Ectodermal cell (in vitro differentiated cells): ENCODE results near the gene CDH13.

ENCODE experiments used
- H3K27ac ChIP-seq: 2 replicates; pipeline ENCODE4 v1.7.0; 2013; ENCODE audit warnings: mild to moderate bottlenecking, low read depth, low read length; ENCODE audit not compliant: insufficient read depth, poor library complexity, severe bottlenecking
- H3K27me3 ChIP-seq: 2 replicates; pipeline ENCODE4 v1.7.0; 2013; ENCODE audit warnings: mild to moderate bottlenecking, low read length; ENCODE audit not compliant: insufficient read depth, control insufficient read depth, poor library complexity, severe bottlenecking
- H3K36me3 ChIP-seq: one replicate; pipeline ENCODE4 v1.7.0; 2013; ENCODE audit warnings: low read length; ENCODE audit not compliant: control insufficient read depth, insufficient read depth
- H3K4me1 ChIP-seq: one replicate; pipeline ENCODE4 v1.7.0; 2013; ENCODE audit warnings: low read length; ENCODE audit not compliant: control insufficient read depth, insufficient read depth
- H3K4me3 ChIP-seq: 2 replicates; pipeline ENCODE4 v1.7.0; 2013; ENCODE audit warnings: low read depth, low read length, control low read depth; ENCODE audit not compliant: insufficient read depth
- H3K9me3 ChIP-seq: 2 replicates; pipeline ENCODE4 v1.7.0; 2013; ENCODE audit warnings: mild to moderate bottlenecking, low read length, moderate library complexity; ENCODE audit not compliant: control insufficient read depth
- WGBS, 2 experiments: methylation state at CpG; one replicate each; pipeline ENCODE4 v1.1.7; 2013; ENCODE audit warnings: missing lambda C conversion rate in 2 of 2; 5-methylcytosine and 5-hydroxymethylcytosine counted together

CDH13 gene

DNA sequence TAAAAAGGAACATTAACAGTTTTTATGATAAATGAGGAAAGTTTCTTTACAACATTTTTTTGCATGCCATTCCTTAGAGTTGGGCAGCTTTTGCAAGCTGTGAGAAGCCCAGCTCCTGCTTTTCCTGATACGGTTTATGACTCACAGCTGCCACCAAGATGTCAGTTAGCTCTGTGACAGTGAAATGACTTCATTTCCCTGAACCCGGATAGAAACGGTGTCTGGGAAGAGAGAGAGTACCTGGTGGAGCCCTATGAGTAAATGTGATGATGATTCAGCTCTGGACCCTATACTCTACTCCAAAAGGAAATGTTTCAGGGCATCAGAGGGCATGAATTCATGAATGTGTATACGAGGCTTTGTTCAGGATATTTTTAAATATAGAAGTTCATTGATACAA, 814.7 kb downstream of the CDH13 start:
- H3K36me3 ChIP-seq = no peaks in the 10 kb centered on the region
- H3K27ac ChIP-seq = no peak overlapping the region
- no peaks in the 10 kb centered on the region for H3K27me3 ChIP-seq
- H3K4me3 ChIP-seq = no peak overlapping the region
- H3K9me3 ChIP-seq = no peaks in the 10 kb centered on the region
- WGBS, 2 experiments = 72 to 73% methylated on average over 3 to 4 of the region's 4 CpGs
- no peaks in the 10 kb centered on the region for H3K4me1 ChIP-seq

DNA sequence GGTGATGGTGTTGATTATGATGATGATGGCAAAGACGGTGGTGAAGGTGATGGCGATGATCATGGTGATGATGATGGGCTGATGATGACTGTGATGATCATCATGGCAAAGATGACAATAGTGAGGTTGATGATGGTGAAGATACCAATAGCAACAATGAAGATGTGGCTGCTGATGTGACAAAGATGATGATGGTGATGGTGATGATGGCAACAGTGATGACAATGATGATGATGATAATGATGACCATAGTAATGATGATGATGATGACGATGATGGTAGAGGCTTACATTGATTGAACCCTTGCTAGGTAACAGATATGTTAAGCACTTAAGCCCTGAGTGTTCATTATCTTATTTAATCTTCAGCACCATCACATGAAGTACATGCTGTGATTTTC, 817.2 kb downstream of the CDH13 start:
- Histone ChIP-seq H3K27ac (no peak overlapping the region), H3K9me3 (no peaks in the 10 kb centered on the region), H3K27me3 (no peaks in the 10 kb centered on the region), H3K4me3 (no peak overlapping the region), H3K36me3 (no peaks in the 10 kb centered on the region), H3K4me1 (no peaks in the 10 kb centered on the region)
- WGBS, 2 experiments = 85 to 93% methylated on average over 3 of the region's 3 CpGs

DNA sequence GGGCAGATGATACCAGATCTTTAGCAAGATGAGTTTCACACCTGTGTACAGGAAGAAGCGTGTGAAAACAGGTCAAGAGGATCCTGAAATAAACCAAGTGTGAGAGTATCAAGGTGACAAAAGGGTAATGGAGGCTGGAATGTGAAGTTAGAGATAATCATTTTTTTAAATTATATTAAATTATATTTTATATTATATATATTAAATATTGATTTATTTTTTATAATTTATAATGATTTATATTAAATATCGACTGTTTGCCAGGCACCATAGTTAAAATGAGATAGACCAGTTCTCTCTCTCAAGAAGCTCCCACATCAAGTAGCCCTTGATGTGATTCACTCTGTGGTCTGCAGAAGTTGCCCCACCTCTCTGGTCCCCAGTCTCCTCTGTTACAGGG, 820.8 kb downstream of the CDH13 start:
- Histone ChIP-seq H3K4me1 (no peaks in the 10 kb centered on the region), H3K36me3 (no peaks in the 10 kb centered on the region), H3K27me3 (no peaks in the 10 kb centered on the region), H3K9me3 (no peaks in the 10 kb centered on the region), H3K4me3 (no peak overlapping the region), H3K27ac (no peak overlapping the region)
- 60 to 65% methylated on average over 2 of the region's 2 CpGs for WGBS, 2 experiments

GRCh38 chr16:83449861-83450260, 823.1 kb downstream of the CDH13 start:
- Histone ChIP-seq H3K4me3 (no peak overlapping the region), H3K27ac (no peak overlapping the region), H3K4me1 (no peaks in the 10 kb centered on the region), H3K27me3 (no peaks in the 10 kb centered on the region), H3K36me3 (no peaks in the 10 kb centered on the region), H3K9me3 (no peaks in the 10 kb centered on the region)
- WGBS, 2 experiments = 92 to 95% methylated on average over 12 of the region's 12 CpGs

- Histone ChIP-seq H3K4me1 (no peaks in the 10 kb centered on the region), H3K27me3 (no peaks in the 10 kb centered on the region), H3K9me3 (no peaks in the 10 kb centered on the region), H3K4me3 (no peak overlapping the region), H3K27ac (no peak overlapping the region), H3K36me3 (no peaks in the 10 kb centered on the region)
- 87 to 92% methylated on average over 1 to 2 of the region's 2 CpGs for WGBS, 2 experiments
Measured at GRCh38 chr16:83453977-83454376, 827.2 kb downstream of the CDH13 start.

DNA sequence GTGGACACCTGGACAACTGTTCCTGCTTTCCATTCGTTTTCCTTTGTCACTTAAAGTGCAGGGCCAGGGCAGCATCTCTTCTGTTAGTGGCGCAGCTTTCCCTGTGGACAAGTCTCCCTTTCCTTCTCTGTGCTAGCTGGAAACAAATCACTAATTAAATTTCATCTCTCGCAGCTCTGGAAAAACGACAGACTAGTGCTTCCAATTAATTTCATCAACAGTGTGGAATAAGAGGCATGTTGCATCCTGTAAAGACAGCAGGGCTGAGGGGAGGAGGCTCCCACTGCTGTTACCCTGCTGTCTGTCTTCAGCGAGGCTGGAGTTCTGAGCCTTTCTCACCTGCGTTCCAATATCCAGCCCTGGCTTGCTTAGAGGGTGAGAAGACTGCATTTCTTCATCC, 828.9 kb downstream of the CDH13 start:
- Histone ChIP-seq H3K27me3 (no peaks in the 10 kb centered on the region), H3K4me1 (no peaks in the 10 kb centered on the region), H3K9me3 (no peaks in the 10 kb centered on the region), H3K27ac (no peak overlapping the region), H3K36me3 (no peaks in the 10 kb centered on the region), H3K4me3 (no peak overlapping the region)
- 87 to 94% methylated on average over 6 of the region's 6 CpGs for WGBS, 2 experiments

GRCh38 chr16:83456934-83457333, 830.2 kb downstream of the CDH13 start:
- WGBS, 2 experiments = 83% methylated on average over 8 of the region's 8 CpGs
- H3K36me3 ChIP-seq = no peaks in the 10 kb centered on the region
- no peak overlapping the region for H3K27ac ChIP-seq
- H3K27me3 ChIP-seq = no peaks in the 10 kb centered on the region
- no peaks in the 10 kb centered on the region for H3K9me3 ChIP-seq
- no peaks in the 10 kb centered on the region for H3K4me1 ChIP-seq
- no peak overlapping the region for H3K4me3 ChIP-seq

DNA sequence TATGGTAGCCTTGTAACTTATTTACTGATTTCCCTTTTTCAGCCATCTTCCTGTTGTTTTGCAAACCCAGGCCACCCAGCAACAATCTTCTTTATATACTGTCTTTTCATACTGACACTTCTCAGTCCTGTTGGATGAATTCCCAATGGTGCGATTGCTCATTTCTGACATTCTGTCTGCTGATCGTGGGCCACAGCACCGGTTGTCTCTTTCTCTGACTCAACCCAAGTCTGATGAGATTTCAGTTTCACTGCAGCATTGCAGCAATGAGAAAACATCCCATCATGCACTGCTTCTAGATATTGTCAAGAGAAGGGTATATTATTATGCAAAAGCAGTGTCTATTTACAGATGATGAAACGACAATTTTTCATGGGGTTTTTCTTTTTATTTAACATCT, 831.8 kb downstream of the CDH13 start:
- H3K27me3 ChIP-seq = no peaks in the 10 kb centered on the region
- H3K9me3 ChIP-seq = no peaks in the 10 kb centered on the region
- no peak overlapping the region for H3K4me3 ChIP-seq
- no peaks in the 10 kb centered on the region for H3K4me1 ChIP-seq
- no peaks in the 10 kb centered on the region for H3K36me3 ChIP-seq
- 95 to 96% methylated on average over 3 to 4 of the region's 4 CpGs for WGBS, 2 experiments
- H3K27ac ChIP-seq = no peak overlapping the region

DNA sequence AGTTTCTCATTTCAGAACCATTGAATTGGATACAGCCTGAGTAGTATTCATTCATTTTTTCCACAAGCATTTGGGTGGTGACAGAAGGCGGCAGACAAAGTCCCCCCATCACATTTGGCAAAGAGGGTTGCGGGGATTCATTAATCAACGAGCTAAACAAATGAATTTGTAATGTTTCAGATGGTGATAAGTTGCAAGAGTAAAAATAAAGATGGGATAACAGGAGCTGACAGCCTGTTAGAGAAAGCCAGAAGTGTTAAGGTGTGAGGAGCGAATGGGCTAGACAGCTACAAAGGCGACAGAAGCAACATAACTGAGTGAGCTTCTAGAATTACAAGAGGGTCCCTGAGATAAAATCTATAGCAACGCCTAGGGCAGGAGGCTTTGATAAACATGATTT, 838.2 kb downstream of the CDH13 start:
- Histone ChIP-seq H3K27ac (no peak overlapping the region), H3K27me3 (no peaks in the 10 kb centered on the region), H3K4me1 (no peaks in the 10 kb centered on the region), H3K4me3 (no peak overlapping the region), H3K36me3 (no peaks in the 10 kb centered on the region), H3K9me3 (no peaks in the 10 kb centered on the region)
- WGBS, 2 experiments = 93 to 94% methylated on average over 6 of the region's 6 CpGs

DNA sequence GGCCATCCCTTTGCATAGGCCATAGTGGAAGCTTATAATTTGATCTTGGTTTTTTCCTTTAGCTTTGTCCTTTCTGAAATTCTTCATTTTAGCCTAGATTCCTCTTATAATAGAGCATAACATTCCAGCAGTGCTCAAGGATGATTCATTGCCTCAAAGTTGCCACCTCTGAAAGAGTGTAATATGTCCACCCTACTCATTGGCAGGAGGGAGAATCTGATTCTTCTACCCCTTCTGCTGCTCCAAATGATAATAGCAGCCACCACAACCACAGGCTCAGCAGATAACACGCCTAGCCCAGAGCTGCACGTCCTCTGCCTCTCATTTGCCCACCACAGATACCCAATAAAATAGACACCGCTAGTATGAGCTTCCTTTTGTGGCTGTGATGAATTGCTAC, 843.6 kb downstream of the CDH13 start:
- no peak overlapping the region for H3K27ac ChIP-seq
- H3K27me3 ChIP-seq = no peaks in the 10 kb centered on the region
- H3K4me3 ChIP-seq = no peak overlapping the region
- H3K36me3 ChIP-seq = no peaks in the 10 kb centered on the region
- H3K4me1 ChIP-seq = no peaks in the 10 kb centered on the region
- WGBS, 2 experiments = 93 to 95% methylated on average over 3 of the region's 3 CpGs
- H3K9me3 ChIP-seq = no peaks in the 10 kb centered on the region

GRCh38 chr16:83472776-83473501, 846.2 kb downstream of the CDH13 start:
- Histone ChIP-seq H3K4me1 (no peaks in the 10 kb centered on the region), H3K27me3 (no peaks in the 10 kb centered on the region), H3K36me3 (no peaks in the 10 kb centered on the region), H3K27ac (no peak overlapping the region), H3K9me3 (no peaks in the 10 kb centered on the region), H3K4me3 (no peak overlapping the region)
- WGBS, 2 experiments = 79 to 82% methylated on average over 7 of the region's 7 CpGs
